ENCODE results near the gene FBH1.
"Not testable (repeated sequence)": the region's sequence is repeated elsewhere in the genome, so short reads cannot be mapped to it uniquely, and the experiment has no call there.

FBH1 gene

DNA sequence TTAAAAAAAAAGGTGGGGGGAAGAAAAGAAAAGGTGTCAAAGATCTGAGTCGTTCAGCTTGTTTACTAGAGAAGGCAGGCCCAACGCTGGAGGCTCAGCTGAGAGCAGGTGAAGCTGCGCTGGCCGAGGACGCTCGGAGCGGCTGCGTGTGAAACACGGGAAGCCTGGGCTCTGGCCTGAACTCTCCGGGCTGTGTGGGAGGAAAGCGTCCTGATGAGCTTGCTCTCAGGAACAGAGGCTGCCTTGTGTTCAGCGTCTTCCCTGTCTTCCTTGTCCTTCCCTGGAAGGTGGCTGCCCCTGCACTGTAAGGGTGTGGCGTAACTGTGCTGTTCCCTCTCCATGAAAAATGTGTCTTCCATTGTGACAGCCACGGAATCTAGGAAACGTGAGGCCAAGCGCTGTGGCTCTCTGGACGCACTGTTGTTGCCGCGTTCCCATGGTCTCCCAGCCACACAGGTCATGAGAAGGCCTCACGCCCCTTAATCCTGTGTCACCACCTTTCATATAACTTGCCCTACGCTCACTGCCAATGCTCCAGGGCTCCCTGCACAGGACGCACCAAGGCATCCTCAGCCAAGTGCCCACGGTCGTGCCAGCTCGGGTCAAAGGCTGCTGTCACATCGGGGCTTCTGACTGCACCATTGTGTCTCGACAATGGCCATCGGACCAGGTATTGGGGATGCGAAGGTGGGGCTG, 71.5 kb downstream of the FBH1 start:
- DNase-seq, result no peak

DNA sequence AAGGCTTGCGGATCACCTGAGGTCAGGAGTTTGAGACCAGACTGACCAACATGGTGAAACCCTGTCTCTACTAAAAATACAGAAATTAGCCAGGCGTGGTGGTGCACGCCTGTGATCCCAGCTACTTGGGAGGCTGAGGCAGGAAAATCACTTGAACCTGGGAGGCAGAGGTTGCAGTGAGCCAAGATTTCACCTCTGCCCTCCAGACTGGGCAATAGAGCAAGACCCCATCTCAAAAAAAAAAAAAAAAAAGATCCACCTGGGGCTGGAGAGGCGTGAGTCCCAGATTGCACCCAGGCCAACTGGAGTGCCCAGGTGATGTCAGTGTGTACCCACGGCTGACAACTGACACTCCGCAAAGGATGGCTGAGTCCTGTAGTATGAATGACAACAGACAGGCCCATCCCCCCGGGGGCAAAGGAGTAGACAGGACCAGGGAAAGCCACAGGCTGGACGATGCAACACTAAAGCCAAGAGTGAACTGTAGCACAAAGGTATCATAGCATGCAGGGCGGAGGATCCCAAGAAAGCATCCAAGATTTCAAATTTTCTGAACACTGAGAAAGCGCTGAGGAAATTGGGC, 72.4 kb downstream of the FBH1 start:
- DNase-seq, result not testable (repeated sequence)

- no peak for DNase-seq
Measured at GRCh38 chr10:5963071-5963470, 73.0 kb downstream of the FBH1 start.

DNA sequence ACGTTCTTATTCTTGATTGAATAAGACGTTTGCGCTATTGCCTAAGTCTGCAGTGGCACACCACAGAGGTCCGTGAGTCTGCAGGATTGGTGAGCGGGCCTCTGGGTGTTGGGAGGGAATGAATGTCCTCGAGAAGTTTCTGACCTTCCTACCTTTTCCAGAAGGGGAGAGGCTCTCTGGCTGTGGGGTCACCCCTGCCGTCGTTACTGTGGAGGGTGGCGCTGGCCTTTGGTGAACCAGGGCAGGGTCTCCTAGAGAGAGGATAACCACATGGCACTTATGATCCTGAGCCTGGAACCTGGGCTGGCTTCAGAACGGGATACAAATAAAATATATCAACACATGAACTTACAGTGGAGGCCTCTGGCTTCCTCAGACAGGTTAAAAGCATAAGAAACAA, 73.5 kb downstream of the FBH1 start:
- no peak for DNase-seq

DNA sequence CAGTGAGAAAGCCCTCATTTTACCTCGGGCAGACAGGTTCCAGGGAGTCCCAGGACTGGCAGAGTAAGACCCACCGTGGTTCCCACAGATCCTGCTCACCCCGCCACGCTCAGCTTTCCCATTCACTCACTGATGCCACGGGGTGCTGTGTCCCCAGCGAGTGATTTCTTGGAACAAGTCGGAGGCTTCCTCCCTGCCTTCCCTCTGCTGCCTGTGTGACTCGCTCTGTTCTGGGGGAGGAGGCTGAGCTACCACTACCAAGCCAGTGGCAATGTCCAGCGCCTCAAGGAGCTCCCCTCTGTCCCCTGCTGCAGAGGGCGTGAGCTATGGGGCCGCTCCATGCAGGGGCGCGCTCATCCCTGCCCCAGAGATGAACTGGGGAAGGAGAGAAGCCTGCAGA, 74.7 kb downstream of the FBH1 start:
- no peak for DNase-seq

- no peak for DNase-seq
Measured at GRCh38 chr10:5965266-5965665, 75.2 kb downstream of the FBH1 start.

DNA sequence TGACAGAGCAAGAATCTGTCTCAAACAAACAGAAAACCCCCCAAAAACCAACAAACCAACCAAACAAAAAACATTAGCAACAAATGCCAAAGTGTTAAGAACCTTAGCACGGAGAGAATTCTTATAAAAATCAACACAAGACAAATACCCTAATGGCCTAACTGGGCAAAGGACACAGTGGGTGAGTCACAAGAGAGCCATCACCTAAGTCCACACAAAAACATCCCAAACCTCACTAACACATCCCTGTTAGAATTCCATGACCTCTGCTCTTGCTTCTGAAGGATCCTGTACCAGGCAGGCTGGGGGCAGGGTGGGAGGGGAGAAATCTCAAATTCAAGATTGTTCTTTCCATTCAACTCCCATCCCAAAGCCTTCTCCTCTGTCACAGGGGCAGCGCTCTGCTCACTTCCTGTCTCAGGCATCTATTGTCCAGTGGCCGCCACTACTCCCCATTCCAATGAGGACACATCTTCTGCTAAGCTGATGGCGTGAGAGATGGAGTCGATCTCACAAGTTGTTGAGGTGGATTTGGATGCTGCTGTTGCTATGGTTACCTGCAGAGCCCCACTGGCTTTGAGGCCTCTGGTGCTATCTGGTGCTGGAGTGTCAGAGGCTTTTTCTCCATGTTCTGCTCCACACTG, 78.1 kb downstream of the FBH1 start:
- DNase-seq, result no peak

DNA sequence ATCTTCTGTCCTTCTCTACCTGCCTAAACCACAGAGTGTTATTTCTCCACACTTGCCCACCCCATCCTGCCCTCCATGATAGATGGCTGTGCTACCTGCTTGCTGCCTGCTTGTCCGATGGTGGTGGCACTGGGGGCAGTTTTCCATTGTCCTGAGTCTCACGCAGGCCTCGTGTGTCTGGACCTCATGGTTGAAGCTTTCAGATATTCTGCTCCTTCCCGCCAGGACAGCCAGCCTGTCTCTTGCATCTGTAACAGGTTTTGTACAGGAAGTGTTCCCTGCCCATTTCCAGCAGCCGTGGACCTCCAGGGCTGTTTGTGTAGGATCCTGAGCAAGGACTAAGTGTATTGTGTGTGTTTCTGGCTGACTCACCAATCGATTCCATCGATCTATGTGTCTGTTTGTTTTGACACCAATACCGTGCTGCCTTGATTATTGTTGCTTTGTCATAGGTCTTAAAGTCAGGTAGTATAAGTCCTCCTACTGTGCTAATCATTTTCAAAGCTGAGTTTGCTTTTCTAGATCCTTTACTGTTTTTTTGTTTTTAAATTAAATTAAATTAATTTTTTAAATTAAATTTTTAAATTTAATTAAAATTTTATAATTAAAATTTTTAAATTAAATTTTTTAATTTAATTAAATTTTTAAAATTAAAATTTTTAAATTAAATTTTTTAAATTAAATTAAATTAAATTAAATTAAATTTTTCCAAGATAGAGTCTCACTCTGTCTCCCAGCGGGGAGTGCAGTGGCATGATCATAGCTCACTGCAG, 78.8 kb downstream of the FBH1 start:
- DNase-seq, result no peak

DNA sequence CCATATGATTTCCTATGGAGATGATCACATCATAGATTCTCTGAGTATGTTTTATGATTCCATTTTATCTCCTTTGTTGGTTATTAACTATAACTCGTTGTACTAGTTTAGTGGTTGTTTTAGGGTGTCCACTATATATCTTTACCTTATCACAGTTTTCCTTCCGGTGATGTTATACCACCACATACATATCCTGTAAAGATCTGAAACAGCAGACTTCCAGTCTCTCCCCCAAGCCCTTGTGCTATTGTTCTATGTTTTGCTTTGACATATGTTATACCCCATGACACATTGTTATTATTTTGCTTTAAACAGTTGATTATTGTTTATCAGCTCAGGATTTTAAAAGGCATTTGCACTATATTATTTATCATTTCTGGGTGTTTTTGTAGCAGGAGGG, 80.0 kb downstream of the FBH1 start:
- no peak for DNase-seq

GRCh38 chr10:5970527-5970926, 80.5 kb downstream of the FBH1 start:
- DNase-seq, result no peak

DNA sequence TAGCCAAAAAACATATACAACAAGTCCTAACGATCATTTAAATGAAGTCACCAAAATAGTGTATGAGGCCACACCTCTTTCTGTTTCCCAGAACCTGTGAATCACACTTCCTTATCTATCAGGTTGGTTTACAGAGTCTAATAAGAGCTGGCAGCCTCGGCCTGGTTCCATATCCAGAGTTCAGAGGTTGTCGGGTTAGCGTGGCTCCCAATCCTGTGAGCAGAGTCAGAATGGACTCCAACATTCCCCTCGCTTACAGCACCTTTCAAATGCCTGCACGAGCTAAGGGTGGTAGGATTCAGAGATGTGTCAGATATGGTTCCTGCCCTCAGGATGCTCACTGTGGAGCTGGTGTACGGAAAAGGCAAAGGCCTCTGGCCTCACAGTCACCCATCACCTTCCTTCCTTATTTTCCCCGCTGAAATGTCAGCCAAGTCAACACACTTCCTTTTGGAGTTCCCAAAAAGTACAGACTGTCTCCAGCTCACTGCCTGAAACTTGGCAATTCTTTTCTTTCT, 81.3 kb downstream of the FBH1 start:
- DNase-seq, result peak; percentile 35

GRCh38 chr10:5971886-5972285, 81.8 kb downstream of the FBH1 start:
- DNase-seq, result no peak

DNA sequence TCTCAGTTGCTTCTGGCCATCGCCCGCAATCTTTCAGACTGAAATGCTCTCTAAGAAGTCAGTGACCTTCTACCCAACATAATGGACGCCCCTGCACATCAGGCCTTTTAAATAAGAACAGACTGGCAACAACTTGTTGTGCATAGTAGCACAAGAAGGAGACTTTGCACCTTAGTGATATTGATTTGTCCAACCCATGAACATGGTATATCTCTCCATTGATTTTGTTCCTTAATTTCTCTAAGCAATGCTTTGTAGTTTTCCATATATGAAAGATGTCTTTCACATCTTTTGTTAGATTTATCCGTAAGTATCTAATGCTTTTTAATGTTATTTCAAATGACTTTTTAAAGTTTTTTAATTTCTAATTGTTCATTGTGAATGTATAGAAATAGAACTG, 83.0 kb downstream of the FBH1 start:
- no peak for DNase-seq

DNA sequence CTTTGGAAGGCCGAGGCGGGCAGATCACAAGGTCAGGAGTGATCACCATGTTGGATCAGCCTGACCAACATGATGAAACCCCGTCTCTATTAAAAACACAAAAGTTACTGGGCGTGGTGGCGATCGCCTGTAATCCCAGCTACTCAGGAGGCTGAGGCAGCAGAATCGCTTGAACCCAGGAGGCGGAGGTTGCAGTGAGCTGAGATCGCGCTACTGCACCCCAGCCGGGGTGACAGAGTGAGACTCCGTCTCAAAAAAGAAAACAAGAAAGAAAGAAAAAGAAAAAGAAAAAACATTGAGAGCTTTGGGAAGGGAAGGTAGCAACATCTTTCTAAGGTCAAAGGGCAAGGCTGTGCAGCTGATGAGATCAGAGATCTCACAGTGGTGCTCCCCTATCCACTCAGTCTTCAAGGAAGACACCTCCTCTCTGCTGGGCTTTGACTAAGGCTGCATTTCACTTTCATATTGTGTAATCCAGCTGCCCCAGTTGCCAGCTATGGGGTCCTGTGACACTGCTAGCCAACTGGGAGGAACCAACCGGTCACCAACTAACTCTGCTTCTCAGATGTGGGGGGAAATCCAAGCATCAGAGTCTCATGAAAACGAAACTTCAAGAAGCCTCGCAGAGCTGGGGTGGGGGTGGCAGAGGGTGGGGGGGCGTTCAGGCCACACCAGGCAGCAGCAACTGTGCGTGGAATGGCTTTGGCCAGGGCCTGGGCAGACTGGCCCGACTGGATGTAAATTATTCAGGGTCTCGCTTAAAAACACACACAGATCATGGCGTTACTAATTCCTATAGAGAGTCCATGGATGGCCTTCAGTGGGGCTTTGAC, 85.8 kb downstream of the FBH1 start:
- peak; percentile 70 for DNase-seq

- DNase-seq, result peak; percentile 52
Measured at GRCh38 chr10:5976512-5977470, 86.7 kb downstream of the FBH1 start.

DNA sequence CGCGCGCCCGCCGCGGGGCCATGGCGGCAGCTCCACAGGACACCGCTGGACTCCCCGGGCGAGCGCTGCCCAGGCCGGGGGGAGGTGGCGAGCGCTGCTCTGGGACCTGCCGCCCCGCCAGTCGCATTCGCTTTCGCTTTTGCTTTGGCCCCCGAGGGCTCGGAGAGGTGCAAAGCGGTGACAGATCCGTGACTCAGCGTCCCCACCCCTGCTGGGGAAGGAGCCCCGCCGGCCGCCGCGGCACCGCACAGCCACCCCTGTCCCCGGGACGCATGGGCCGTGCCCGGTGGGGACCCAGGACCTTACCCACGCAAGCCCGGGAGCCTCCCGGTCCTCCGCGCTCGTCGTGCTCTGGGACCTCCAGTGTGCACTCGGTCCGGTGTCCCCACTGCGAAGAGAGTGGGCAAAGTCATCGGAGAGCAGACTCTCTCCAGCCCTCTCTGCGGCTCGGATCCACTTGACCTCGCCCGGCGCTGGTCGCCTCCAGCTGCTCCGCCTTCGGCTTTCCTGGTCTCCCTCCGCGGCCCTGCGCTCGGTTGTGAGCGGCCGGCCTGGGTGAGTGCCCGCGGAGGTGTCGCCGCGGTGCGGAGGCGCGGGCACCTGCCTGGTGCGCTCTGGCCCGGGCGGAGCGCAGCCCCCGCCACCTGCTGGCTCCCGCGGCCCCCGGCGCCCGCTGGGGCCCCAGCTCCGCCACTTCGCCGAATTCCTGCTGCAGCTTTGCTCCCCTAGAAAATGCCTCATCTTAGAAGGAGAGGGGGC, 87.6 kb downstream of the FBH1 start, which contains the start of gene IL15RA:
TSS of gene IL15RA (minus strand) at position 73 of the 759 bp plus-strand sequence. CDS start at position 22, 51 bp downstream.
- DNase-seq, result peak; percentile 92

DNA sequence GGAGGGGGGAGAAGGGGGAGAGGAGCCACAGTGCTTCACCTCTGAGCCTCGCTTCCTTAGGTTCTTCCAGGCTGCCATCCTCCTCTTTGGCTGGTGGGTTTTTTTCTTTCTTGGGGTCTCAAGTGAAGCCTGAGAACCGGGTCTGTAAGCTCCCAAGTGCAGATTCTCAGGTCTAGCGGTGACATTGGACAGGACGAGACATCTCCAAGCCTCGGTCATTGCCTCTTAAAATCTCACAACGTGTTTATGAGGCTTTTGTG, 88.1 kb downstream of the FBH1 start:
- no peak for DNase-seq

DNA sequence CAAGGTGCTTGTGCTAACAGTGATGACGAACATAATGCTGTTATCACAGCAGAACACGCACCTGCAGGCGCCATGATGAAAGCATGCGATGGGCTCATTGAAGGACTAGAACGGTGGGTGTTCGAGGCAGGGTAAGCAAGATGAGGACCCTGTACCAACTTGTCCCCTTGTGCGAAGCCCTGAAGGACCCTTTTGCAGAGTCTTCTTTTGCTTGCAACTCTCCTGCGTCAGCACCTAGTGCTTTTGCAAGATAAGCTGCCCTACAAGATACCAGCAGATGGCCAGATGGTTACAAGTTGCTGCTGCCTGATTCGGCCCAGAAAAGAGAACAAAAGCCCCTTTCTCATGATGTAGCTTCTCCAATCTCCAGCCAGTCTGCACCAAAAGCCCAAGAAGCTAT, 91.5 kb downstream of the FBH1 start:
- DNase-seq, result no peak

DNA sequence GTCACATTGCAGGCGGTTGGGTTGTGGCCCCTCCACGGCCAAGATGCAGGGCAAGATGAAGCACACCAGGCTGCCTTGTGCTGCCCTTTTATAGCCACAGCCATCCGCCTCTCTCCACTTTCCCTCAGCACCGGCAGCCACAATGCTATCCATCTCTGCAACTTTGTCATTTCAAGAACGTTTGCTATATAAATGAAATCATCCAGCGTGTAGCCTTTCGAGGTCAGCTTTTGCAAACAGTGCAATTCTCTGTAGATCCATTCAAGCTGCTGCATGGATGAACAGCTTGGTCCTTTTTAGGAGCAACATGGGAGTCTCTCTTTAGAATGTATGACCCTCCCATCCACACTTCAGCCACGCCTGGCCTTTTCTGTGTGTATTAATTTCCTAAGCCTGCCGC, 93.7 kb downstream of the FBH1 start:
- DNase-seq, result no peak

- DNase-seq, result no peak
Measured at GRCh38 chr10:5985029-5985428, 95.0 kb downstream of the FBH1 start.
